Activated CD8-positive, alpha-beta T cell treated with anti-CD3 and anti-CD28 coated beads for 36 hours (primary cell): Measurements from ENCODE around the gene VAV2. TPM values are rescaled to one million over a fixed set of nuclear protein-coding genes. Genes with fewer than 3 reads are reported as not detected.

Experiments used
- ATAC-seq: fragments of 200-7000 bp; cut with Tn5 transposase; one replicate; pipeline ENCODE4 v1.10.0; 2021; ENCODE audit warnings: mild to moderate bottlenecking, moderate library complexity
- CTCF ChIA-PET: fragments of 350-600 bp; sonication (Branson Sonifier 250); formaldehyde crosslinking; loops from one replicate; lab custom pipeline; 2021; ENCODE audit warnings: antibody characterized with exemption; lab: Charles Lee
- POLR2A ChIA-PET: fragments of 350-600 bp; sonication (Branson Sonifier 250); formaldehyde crosslinking; loops from one replicate; lab custom pipeline; 2021; ENCODE audit warnings: antibody characterized with exemption; lab: Charles Lee
- DNase-seq: peaks from one replicate; pipeline ENCODE4 v3.0.0-alpha.2; 2020
- H3K27ac Mint-ChIP-seq: one replicate; pipeline ENCODE4 v1.8.0; 2021; ENCODE audit warnings: mild to moderate bottlenecking, mixed read lengths
- H3K27me3 Mint-ChIP-seq: one replicate; pipeline ENCODE4 v1.8.0; 2021; ENCODE audit warnings: mixed read lengths
- H3K36me3 Mint-ChIP-seq: one replicate; pipeline ENCODE4 v1.8.0; 2021; ENCODE audit warnings: low read depth, mixed read lengths
- H3K4me1 Mint-ChIP-seq: one replicate; pipeline ENCODE4 v1.8.0; 2021; ENCODE audit warnings: low read depth, mixed read lengths
- H3K4me3 Mint-ChIP-seq: one replicate; pipeline ENCODE4 v1.8.0; 2021; ENCODE audit warnings: mild to moderate bottlenecking, moderate library complexity, mixed read lengths
- H3K9me3 Mint-ChIP-seq: one replicate; pipeline ENCODE4 v1.8.0; 2021; ENCODE audit warnings: mixed read lengths
- CTCF ChIP-seq: fragments of 200-600 bp; IDR thresholded peaks from one replicate; pipeline ENCODE4 v1.8.0; 2022; ENCODE audit warnings: antibody characterized with exemption, mild to moderate bottlenecking
- intact Hi-C: fragments of 100-400 bp; cut with micrococcal nuclease; formaldehyde crosslinking; loops from one replicate; pipeline ENCODE4 v1.10.0; 2022
- total RNA-seq, 2 experiments: library from RNA; stranded (reverse); gene quantifications; one replicate each; pipeline ENCODE4 v1.2.3, GENCODE V29; 2021

Gene VAV2
- total RNA-seq, 2 experiments from 2014 or later = 5.1 to 5.4 TPM

DNA sequence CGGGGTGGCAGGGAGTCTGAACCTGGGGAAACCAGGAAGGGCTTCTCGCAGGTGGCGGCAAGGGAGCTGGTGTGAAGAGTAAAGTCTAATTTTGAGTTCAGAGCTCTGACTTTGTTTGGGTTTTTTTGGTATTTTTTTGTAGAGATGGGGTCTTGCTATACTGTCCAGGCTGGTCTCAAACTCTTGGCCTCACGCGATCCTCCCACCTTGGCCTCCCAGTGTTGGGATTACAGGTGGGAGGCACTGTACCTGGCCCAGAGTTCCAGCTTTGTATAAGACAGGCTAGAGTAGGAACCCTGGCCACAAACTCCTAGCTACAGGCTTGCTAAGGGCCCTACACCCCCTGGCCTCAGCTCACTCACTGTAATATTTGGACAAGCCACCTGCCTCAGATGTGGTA is 148.9 kb downstream of the VAV2 start:
- H3K9me3 Mint-ChIP-seq = no peaks in the 10 kb centered on the region
- no peak overlapping the region for H3K4me3 Mint-ChIP-seq
- no peak for TF ChIP-seq CTCF
- H3K4me1 Mint-ChIP-seq = peaks cover 2% of the 10 kb centered on the region
- intact Hi-C loops = no loop called here
- no peaks in the 10 kb centered on the region for H3K27me3 Mint-ChIP-seq
- no peaks in the 10 kb centered on the region for H3K36me3 Mint-ChIP-seq
- no peak overlapping the region for H3K27ac Mint-ChIP-seq
- POLR2A ChIA-PET = no interaction called here
- DNase-seq (no peak), ATAC-seq (no peak)
- CTCF ChIA-PET = no interaction called here

DNA sequence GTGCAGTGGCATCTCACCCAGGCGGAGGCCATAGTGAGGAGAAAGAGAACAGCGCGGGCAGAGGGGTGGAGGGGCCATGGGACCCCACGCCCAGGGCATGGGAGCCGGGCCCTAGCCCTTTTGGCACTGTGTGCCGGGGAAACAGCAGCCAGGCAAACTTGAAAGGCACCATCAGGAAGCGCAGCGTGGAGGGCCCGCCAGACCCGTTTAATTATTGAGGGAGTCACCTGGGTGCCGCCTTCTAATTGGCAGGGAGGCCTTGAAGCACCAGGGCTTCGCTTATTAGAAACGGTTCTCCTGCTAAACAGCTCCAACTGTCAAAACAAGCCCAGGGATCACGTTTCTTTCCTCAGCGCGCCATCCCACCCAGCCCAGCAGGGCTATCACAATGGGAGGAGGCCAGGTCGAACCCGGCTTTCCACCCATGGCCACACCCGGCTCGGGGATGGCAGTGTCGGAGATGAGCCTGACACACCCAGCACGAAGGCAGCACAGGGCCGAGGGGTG is 149.3 kb downstream of the VAV2 start:
- DNase-seq (no peak), ATAC-seq (no peak)
- TF ChIP-seq CTCF = no peak
- H3K4me1 Mint-ChIP-seq = peaks cover 2% of the 10 kb centered on the region
- no peak overlapping the region for H3K27ac Mint-ChIP-seq
- no peaks in the 10 kb centered on the region for H3K9me3 Mint-ChIP-seq
- intact Hi-C loops = no loop called here
- CTCF ChIA-PET = no interaction called here
- POLR2A ChIA-PET = no interaction called here
- H3K36me3 Mint-ChIP-seq = no peaks in the 10 kb centered on the region
- no peak overlapping the region for H3K4me3 Mint-ChIP-seq
- H3K27me3 Mint-ChIP-seq = no peaks in the 10 kb centered on the region

DNA sequence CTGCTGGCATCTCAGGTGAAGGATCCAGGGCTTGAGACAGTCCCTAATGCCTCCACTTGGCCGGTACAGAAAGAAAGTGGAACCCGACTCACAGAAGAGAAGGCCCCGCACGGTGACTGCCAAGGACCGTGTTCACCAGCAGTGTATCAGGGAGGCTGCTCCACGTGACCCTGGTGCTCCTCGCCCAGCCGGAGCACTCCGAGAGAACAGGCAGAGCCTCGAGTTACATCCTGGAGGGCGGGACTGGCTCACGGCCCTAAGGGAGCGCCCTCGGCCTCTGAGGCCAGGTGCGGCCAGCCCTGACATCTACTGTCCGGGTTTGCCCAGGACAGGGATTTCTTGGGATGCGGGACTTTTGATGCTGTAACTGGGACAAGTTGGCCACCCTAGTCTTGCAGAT is 149.9 kb downstream of the VAV2 start:
- no peaks in the 10 kb centered on the region for H3K36me3 Mint-ChIP-seq
- no peak overlapping the region for H3K27ac Mint-ChIP-seq
- H3K9me3 Mint-ChIP-seq = no peaks in the 10 kb centered on the region
- ATAC-seq = no peak
- CTCF ChIA-PET = no interaction called here
- POLR2A ChIA-PET = no interaction called here
- TF ChIP-seq CTCF = no peak
- DNase-seq = no peak
- H3K27me3 Mint-ChIP-seq = no peaks in the 10 kb centered on the region
- no peak overlapping the region for H3K4me3 Mint-ChIP-seq
- H3K4me1 Mint-ChIP-seq = peaks cover 2% of the 10 kb centered on the region
- intact Hi-C loops = no loop called here

DNA sequence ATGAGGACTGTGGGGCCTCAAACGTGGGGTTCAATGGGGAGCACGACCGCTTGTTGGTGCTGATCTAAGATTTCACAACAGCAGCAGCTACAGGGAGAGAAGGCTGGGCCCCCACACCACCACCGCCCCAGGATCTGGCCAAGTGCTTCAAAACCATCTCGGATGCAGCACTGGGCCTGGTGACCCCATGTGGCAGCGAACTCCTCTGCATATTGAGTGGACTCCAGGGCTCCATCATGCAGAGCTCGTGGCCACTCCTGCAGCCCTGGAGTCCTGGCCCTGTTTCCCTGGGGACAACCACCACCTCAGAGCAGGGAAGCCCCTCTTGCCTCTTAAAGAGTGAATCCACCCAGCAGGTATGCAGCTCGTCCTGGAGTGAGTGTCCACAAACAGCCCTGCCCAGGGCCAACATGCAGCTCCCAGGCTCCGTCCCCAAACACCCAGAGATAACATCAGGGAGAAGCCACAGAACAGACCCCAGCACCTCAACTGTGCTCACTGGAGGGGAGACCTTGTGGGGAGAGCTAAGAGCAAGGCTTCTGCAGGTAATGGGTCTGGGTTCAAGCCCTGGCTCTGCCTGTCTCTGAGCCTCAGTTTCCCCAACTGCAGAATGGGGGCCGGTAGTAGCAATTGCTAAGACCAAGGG is 150.8 kb downstream of the VAV2 start:
- DNase-seq (no peak), ATAC-seq (no peak)
- Mint-ChIP-seq H3K9me3 (no peaks in the 10 kb centered on the region), H3K27ac (no peak overlapping the region), H3K4me1 (peaks cover 2% of the 10 kb centered on the region), H3K36me3 (no peaks in the 10 kb centered on the region), H3K27me3 (no peaks in the 10 kb centered on the region), H3K4me3 (no peak overlapping the region)
- TF ChIP-seq CTCF = no peak
- intact Hi-C loops = no loop called here
- ChIA-PET POLR2A (no interaction called here), CTCF (no interaction called here)

DNA sequence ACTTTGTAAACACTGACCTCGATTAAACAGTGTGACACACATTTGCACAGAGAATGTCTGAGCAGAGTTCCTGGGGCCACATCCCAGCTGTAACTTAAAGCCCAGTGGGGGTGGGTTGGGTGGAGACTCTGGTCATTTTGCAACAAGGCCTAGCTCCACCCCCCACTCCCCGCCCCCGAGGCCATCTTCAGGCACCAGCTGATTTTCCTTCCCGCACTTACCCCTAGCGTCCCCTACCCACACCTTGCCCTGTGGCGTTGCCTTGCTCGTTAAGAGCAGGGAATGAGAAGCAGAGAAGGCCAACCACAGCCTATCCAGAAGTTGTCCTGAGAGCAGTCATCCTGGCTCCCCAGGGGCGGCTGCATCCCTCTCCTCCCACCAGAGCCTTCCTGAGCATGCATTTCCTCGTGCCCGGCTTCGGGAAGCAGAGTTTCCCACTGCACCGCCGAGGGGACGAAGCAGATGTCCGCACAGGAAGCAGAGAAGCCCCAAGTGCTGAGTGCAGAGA is 152.2 kb downstream of the VAV2 start:
- H3K9me3 Mint-ChIP-seq = no peaks in the 10 kb centered on the region
- H3K4me3 Mint-ChIP-seq = no peak overlapping the region
- no peak for TF ChIP-seq CTCF
- ATAC-seq = no peak
- H3K27ac Mint-ChIP-seq = no peak overlapping the region
- H3K36me3 Mint-ChIP-seq = no peaks in the 10 kb centered on the region
- no peaks in the 10 kb centered on the region for H3K4me1 Mint-ChIP-seq
- ChIA-PET POLR2A (no interaction called here), CTCF (no interaction called here)
- no peaks in the 10 kb centered on the region for H3K27me3 Mint-ChIP-seq
- intact Hi-C loops = no loop called here
- DNase-seq = no peak
